Neural progenitor cell (in vitro differentiated cells): ENCODE measurements around the gene AZIN2.
"Not testable (repeated sequence)": the region's sequence is repeated elsewhere in the genome, so short reads cannot be mapped to it uniquely, and the experiment has no call there.

ENCODE experiments used
- CTCF ChIP-seq: fragments of 200-600 bp; sonication (generic); IDR thresholded peaks from 2 replicates; pipeline ENCODE4 v1.5.1; 2017; ENCODE audit warnings: antibody characterized with exemption, mild to moderate bottlenecking
- EZH2 ChIP-seq: fragments of 200-600 bp; sonication (generic); IDR thresholded peaks from 2 replicates; pipeline ENCODE4 v1.6.1; 2017; ENCODE audit warnings: antibody characterized with exemption, mild to moderate bottlenecking, moderate library complexity

- not testable (repeated sequence) for TF ChIP-seq CTCF, EZH2
Observed at GRCh38 chr1:33066477-33066876, 14.5 kb upstream of the AZIN2 start.
